HEK293 (cell line): Measurements from ENCODE around the gene UNC119.

Experiments
- BCL11B ChIP-seq: fragments of 450-650 bp; formaldehyde crosslinking; IDR thresholded peaks from 2 replicates; pipeline ENCODE4 v1.5.1; 2016; ENCODE audit warnings: low read depth, missing biosample characterization, missing genetic modification characterization
- CTCF ChIP-seq: fragments of 450-650 bp; formaldehyde crosslinking; IDR thresholded peaks from 2 replicates; pipeline ENCODE4 v1.5.1; 2016; ENCODE audit warnings: missing biosample characterization, missing genetic modification characterization
- EGR2 ChIP-seq: fragments of 450-650 bp; formaldehyde crosslinking; IDR thresholded peaks from 2 replicates; pipeline ENCODE4 v1.5.1; 2016; ENCODE audit warnings: low read depth, missing biosample characterization, missing genetic modification characterization
- GLI2 ChIP-seq: fragments of 450-650 bp; formaldehyde crosslinking; IDR thresholded peaks from 2 replicates; pipeline ENCODE4; 2017; ENCODE audit warnings: missing biosample characterization, missing genetic modification characterization, low read depth, borderline replicate concordance
- HOXA7 ChIP-seq: sonication (generic); formaldehyde crosslinking; IDR thresholded peaks from 2 replicates; pipeline ENCODE4 v1.8.1; 2022; ENCODE audit warnings: missing genetic modification reagents, borderline replicate concordance
- IKZF3 ChIP-seq: fragments of 450-650 bp; IDR thresholded peaks from 2 replicates; pipeline ENCODE4 v1.5.0; 2018; ENCODE audit warnings: missing biosample characterization, mild to moderate bottlenecking, missing genetic modification characterization, moderate library complexity
- KLF1 ChIP-seq: fragments of 450-650 bp; formaldehyde crosslinking; IDR thresholded peaks from 2 replicates; pipeline ENCODE4 v1.5.1; 2016; ENCODE audit warnings: missing biosample characterization, missing genetic modification characterization
- KLF8 ChIP-seq: fragments of 450-650 bp; formaldehyde crosslinking; IDR thresholded peaks from 2 replicates; pipeline ENCODE4 v1.5.1; 2016; ENCODE audit warnings: missing biosample characterization, missing genetic modification characterization
- PRDM4 ChIP-seq: fragments of 450-650 bp; formaldehyde crosslinking; IDR thresholded peaks from 2 replicates; pipeline ENCODE4 v1.5.1; 2017; ENCODE audit warnings: missing biosample characterization, missing genetic modification characterization
- PRDM6 ChIP-seq: fragments of 450-650 bp; formaldehyde crosslinking; IDR thresholded peaks from 2 replicates; pipeline ENCODE4 v1.5.1; 2017; ENCODE audit warnings: missing biosample characterization, missing genetic modification characterization
- SCRT2 ChIP-seq: fragments of 450-650 bp; formaldehyde crosslinking; IDR thresholded peaks from 2 replicates; pipeline ENCODE4 v1.5.1; 2016; ENCODE audit warnings: missing biosample characterization, missing genetic modification characterization
- TRIM28 ChIP-seq: IDR thresholded peaks from 2 replicates; pipeline ENCODE4 v1.6.1; 2011; ENCODE audit warnings: low read length, control low read depth, borderline replicate concordance
- YY2 ChIP-seq: fragments of 450-650 bp; formaldehyde crosslinking; IDR thresholded peaks from 2 replicates; pipeline ENCODE4 v1.5.1; 2016; ENCODE audit warnings: missing biosample characterization, missing genetic modification characterization
- ZBTB7A ChIP-seq: fragments of 450-650 bp; formaldehyde crosslinking; IDR thresholded peaks from 2 replicates; pipeline ENCODE4 v1.5.1; 2016; ENCODE audit warnings: low read depth, missing biosample characterization, missing genetic modification characterization
- ZFP37 ChIP-seq: fragments of 450-650 bp; formaldehyde crosslinking; IDR thresholded peaks from 2 replicates; pipeline ENCODE4 v1.5.1; 2016; ENCODE audit warnings: missing biosample characterization, missing genetic modification characterization
- ZNF132 ChIP-seq: fragments of 450-650 bp; formaldehyde crosslinking; IDR thresholded peaks from 2 replicates; pipeline ENCODE4 v1.5.1; 2017; ENCODE audit warnings: missing biosample characterization, missing genetic modification characterization, borderline replicate concordance
- ZNF146 ChIP-seq: fragments of 450-650 bp; formaldehyde crosslinking; IDR thresholded peaks from 2 replicates; pipeline ENCODE4 v1.5.1; 2016; ENCODE audit warnings: missing biosample characterization, missing genetic modification characterization
- ZNF174 ChIP-seq: fragments of 450-650 bp; formaldehyde crosslinking; IDR thresholded peaks from 2 replicates; pipeline ENCODE4 v1.5.0; 2017; ENCODE audit warnings: missing biosample characterization, mild to moderate bottlenecking, missing genetic modification characterization
- ZNF223 ChIP-seq: fragments of 450-650 bp; formaldehyde crosslinking; IDR thresholded peaks from 2 replicates; pipeline ENCODE4 v1.5.1; 2016; ENCODE audit warnings: missing biosample characterization, missing genetic modification characterization
- ZNF311 ChIP-seq: fragments of 450-650 bp; formaldehyde crosslinking; IDR thresholded peaks from 2 replicates; pipeline ENCODE4 v1.5.1; 2017; ENCODE audit warnings: missing biosample characterization, missing genetic modification characterization, borderline replicate concordance
- ZNF394 ChIP-seq: fragments of 450-650 bp; formaldehyde crosslinking; IDR thresholded peaks from 2 replicates; pipeline ENCODE4 v1.5.1; 2016; ENCODE audit warnings: missing biosample characterization, missing genetic modification characterization, mild to moderate bottlenecking, moderate library complexity, borderline replicate concordance
- ZNF513 ChIP-seq: fragments of 450-650 bp; IDR thresholded peaks from 2 replicates; pipeline ENCODE4 v1.5.1; 2018; ENCODE audit warnings: missing biosample characterization, missing genetic modification characterization
- ZNF544 ChIP-seq: fragments of 450-650 bp; formaldehyde crosslinking; IDR thresholded peaks from 2 replicates; pipeline ENCODE4 v1.5.0; 2017; ENCODE audit warnings: missing biosample characterization, missing genetic modification characterization
- ZNF548 ChIP-seq: fragments of 450-650 bp; formaldehyde crosslinking; IDR thresholded peaks from 2 replicates; pipeline ENCODE4 v1.5.1; 2016; ENCODE audit warnings: missing biosample characterization, missing genetic modification characterization
- ZNF571 ChIP-seq: fragments of 450-650 bp; formaldehyde crosslinking; IDR thresholded peaks from 2 replicates; pipeline ENCODE4 v1.5.0; 2017; ENCODE audit warnings: missing biosample characterization, missing genetic modification characterization
- ZNF580 ChIP-seq: fragments of 450-650 bp; formaldehyde crosslinking; IDR thresholded peaks from 2 replicates; pipeline ENCODE4 v1.5.1; 2016; ENCODE audit warnings: missing biosample characterization, missing genetic modification characterization
- ZNF629 ChIP-seq: fragments of 450-650 bp; formaldehyde crosslinking; IDR thresholded peaks from 2 replicates; pipeline ENCODE4 v1.5.1; 2017; ENCODE audit warnings: missing biosample characterization, missing genetic modification characterization
- ZNF639 ChIP-seq: fragments of 450-650 bp; formaldehyde crosslinking; IDR thresholded peaks from 2 replicates; pipeline ENCODE4 v1.5.1; 2016; ENCODE audit warnings: missing biosample characterization, missing genetic modification characterization
- ZNF677 ChIP-seq: fragments of 450-650 bp; IDR thresholded peaks from 2 replicates; pipeline ENCODE4 v1.5.0; 2018; ENCODE audit warnings: missing biosample characterization, mild to moderate bottlenecking, missing genetic modification characterization, moderate library complexity
- ZNF701 ChIP-seq: fragments of 450-650 bp; formaldehyde crosslinking; IDR thresholded peaks from 2 replicates; pipeline ENCODE4 v1.5.1; 2016; ENCODE audit warnings: missing biosample characterization, missing genetic modification characterization
- ZNF707 ChIP-seq: fragments of 450-650 bp; formaldehyde crosslinking; IDR thresholded peaks from 2 replicates; pipeline ENCODE4 v1.5.1; 2016; ENCODE audit warnings: missing biosample characterization, missing genetic modification characterization
- ZNF830 ChIP-seq: fragments of 450-650 bp; IDR thresholded peaks from 2 replicates; pipeline ENCODE4 v1.5.0; 2018; ENCODE audit warnings: missing biosample characterization, missing genetic modification characterization, low read depth, mild to moderate bottlenecking, moderate library complexity

UNC119 gene

GRCh38 chr17:28552176-28552999 lies at the start of gene UNC119 (continued):
- TF ChIP-seq SCRT2 (tag by site-specific recombination) (no peak), KLF8 (peak; percentile 79), ZNF571 (tag by site-specific recombination) (no peak), CTCF (tag by site-specific recombination) (peak; percentile 20; the same call in 1 of the 2 replicates), ZNF701 (no peak), ZNF146 (tag by site-specific recombination) (peak; percentile 14; the same call in 1 of the 2 replicates), ZNF707 (no peak), ZNF548 (tag by site-specific recombination) (no peak), ZBTB7A (tag by site-specific recombination) (no peak), IKZF3 (tag by site-specific recombination) (peak; percentile 69), ZNF223 (0 out of 2 replicates have a peak, but pooled peaks have one; percentile 12), TRIM28 (no peak), ZNF132 (tag by site-specific recombination) (no peak), ZNF544 (tag by site-specific recombination) (no peak), ZNF629 (no peak), ZNF311 (tag by site-specific recombination) (no peak), YY2 (tag by site-specific recombination) (no peak), ZNF639 (tag by site-specific recombination) (no peak), EGR2 (tag by site-specific recombination) (no peak), ZNF830 (tag by site-specific recombination) (no peak), ZFP37 (no peak), KLF1 (tag by site-specific recombination) (peak; percentile 22; the same call in 1 of the 2 replicates), ZNF580 (0 out of 2 replicates have a peak, but pooled peaks have one; percentile 28), HOXA7 (CRISPR knock-in tag) (no peak), ZNF174 (tag by site-specific recombination) (no peak), GLI2 (tag by site-specific recombination) (no peak), ZNF677 (tag by site-specific recombination) (no peak), ZNF513 (tag by site-specific recombination) (no peak), PRDM6 (tag by site-specific recombination) (no peak), PRDM4 (no peak), ZNF394 (tag by site-specific recombination) (no peak), BCL11B (tag by site-specific recombination) (no peak)
